WTC11 (cell line): ENCODE measurements around the gene EIF3F. TPM values are rescaled to one million over a fixed set of nuclear protein-coding genes. Genes with fewer than 3 reads are reported as not detected.

ENCODE experiments used
- ATAC-seq: fragments of 200-7000 bp; cut with Tn5 transposase; 2 replicates; pipeline ENCODE4 v1.10.0; 2021; ENCODE audit warnings: mild to moderate bottlenecking, moderate library complexity
- Bru-seq: library from RNA; stranded (reverse); fragments of 400-500 nt; gene quantifications from one replicate; lab custom pipeline; 2021; lab: Mats Ljungman, UMichigan
- CTCF ChIA-PET: fragments of 300-600 bp; sonication (Branson Sonifier 250); formaldehyde crosslinking; loops from one replicate; lab custom pipeline; 2021; ENCODE audit warnings: antibody characterized with exemption; lab: Charles Lee
- POLR2A ChIA-PET: fragments of 350-600 bp; sonication (Branson Sonifier 250); formaldehyde crosslinking; loops from one replicate; lab custom pipeline; 2021; ENCODE audit warnings: antibody characterized with exemption; lab: Charles Lee
- DNase-seq: peaks from one replicate; pipeline ENCODE4 v3.0.0; 2021; ENCODE audit warnings: low spot score
- H3K27ac Mint-ChIP-seq: 2 replicates; pipeline ENCODE4 v1.8.0; 2021; ENCODE audit warnings: mixed read lengths
- H3K27me3 Mint-ChIP-seq: 2 replicates; pipeline ENCODE4 v1.8.0; 2021; ENCODE audit warnings: low read depth, mild to moderate bottlenecking, moderate library complexity, mixed read lengths
- H3K36me3 Mint-ChIP-seq: 2 replicates; pipeline ENCODE4 v1.8.0; 2021; ENCODE audit warnings: mixed read lengths
- H3K4me1 Mint-ChIP-seq: 2 replicates; pipeline ENCODE4 v1.8.0; 2022; ENCODE audit warnings: mixed read lengths
- H3K4me3 Mint-ChIP-seq: 2 replicates; pipeline ENCODE4 v1.8.0; 2021; ENCODE audit warnings: mild to moderate bottlenecking, moderate library complexity, mixed read lengths
- H3K9me3 Mint-ChIP-seq: 2 replicates; pipeline ENCODE4 v1.8.0; 2021; ENCODE audit warnings: mixed read lengths
- ARID4B ChIP-seq: sonication (generic); formaldehyde crosslinking; IDR thresholded peaks from 2 replicates; pipeline ENCODE4 v1.8.0; 2023; ENCODE audit warnings: missing genetic modification reagents, mild to moderate bottlenecking, borderline replicate concordance
- ATF1 ChIP-seq: sonication (generic); formaldehyde crosslinking; IDR thresholded peaks from 2 replicates; pipeline ENCODE4 v1.8.1; 2023; ENCODE audit warnings: mild to moderate bottlenecking, moderate library complexity, missing genetic modification reagents
- E2F1 ChIP-seq: sonication (generic); formaldehyde crosslinking; IDR thresholded peaks from 2 replicates; pipeline ENCODE4 v1.8.0; 2022; ENCODE audit warnings: mild to moderate bottlenecking, missing genetic modification reagents
- EMX1 ChIP-seq: fragments of 250-450 bp; sonication (Bioruptor Pico); IDR thresholded peaks from 2 replicates; pipeline ENCODE4 v1.8.0; 2021; ENCODE audit warnings: mild to moderate bottlenecking
- GABPB1 ChIP-seq: sonication (generic); formaldehyde crosslinking; IDR thresholded peaks from 2 replicates; pipeline ENCODE4 v1.8.1; 2023; ENCODE audit warnings: mild to moderate bottlenecking, missing genetic modification reagents
- GRHL2 ChIP-seq: fragments of 250-450 bp; sonication (Bioruptor Pico); IDR thresholded peaks from 2 replicates; pipeline ENCODE4 v1.8.0; 2022; ENCODE audit warnings: mild to moderate bottlenecking, moderate library complexity; ENCODE audit not compliant: insufficient replicate concordance, severe bottlenecking
- HMGA2 ChIP-seq: fragments of 250-450 bp; sonication (Bioruptor Pico); IDR thresholded peaks from 2 replicates; pipeline ENCODE4 v1.4.0; 2021; ENCODE audit warnings: mild to moderate bottlenecking, moderate library complexity
- NFATC4 ChIP-seq: fragments of 250-450 bp; sonication (Bioruptor Pico); IDR thresholded peaks from 2 replicates; pipeline ENCODE4 v1.9.0; 2021; ENCODE audit warnings: mild to moderate bottlenecking
- NFE2L1 ChIP-seq: sonication (generic); formaldehyde crosslinking; IDR thresholded peaks from 2 replicates; pipeline ENCODE4 v1.8.1; 2023; ENCODE audit warnings: missing genetic modification reagents
- NFYB ChIP-seq: sonication (generic); formaldehyde crosslinking; conservative IDR thresholded peaks from 2 replicates; pipeline ENCODE4 v1.8.0; 2022; ENCODE audit warnings: low read depth, missing genetic modification reagents
- NR3C1 ChIP-seq: sonication (generic); formaldehyde crosslinking; conservative IDR thresholded peaks from 2 replicates; pipeline ENCODE4 v1.8.1; 2023; ENCODE audit warnings: low read depth, mild to moderate bottlenecking, missing genetic modification reagents
- OVOL2 ChIP-seq: fragments of 250-450 bp; sonication (Bioruptor Pico); IDR thresholded peaks from 2 replicates; pipeline ENCODE4 v1.9.0; 2021; ENCODE audit warnings: mild to moderate bottlenecking, borderline replicate concordance
- RELA ChIP-seq: sonication (generic); formaldehyde crosslinking; IDR thresholded peaks from 2 replicates; pipeline ENCODE4 v1.8.1; 2022; ENCODE audit warnings: missing genetic modification reagents, mild to moderate bottlenecking, borderline replicate concordance
- SMAD3 ChIP-seq: sonication (generic); formaldehyde crosslinking; IDR thresholded peaks from 2 replicates; pipeline ENCODE4 v1.8.0; 2022; ENCODE audit warnings: missing genetic modification reagents, mild to moderate bottlenecking, borderline replicate concordance
- SMAD4 ChIP-seq: sonication (generic); formaldehyde crosslinking; IDR thresholded peaks from 2 replicates; pipeline ENCODE4 v1.8.0; 2022; ENCODE audit warnings: mild to moderate bottlenecking, missing genetic modification reagents
- TCF7 ChIP-seq: sonication (generic); formaldehyde crosslinking; IDR thresholded peaks from 2 replicates; pipeline ENCODE4 v1.8.0; 2022; ENCODE audit warnings: mild to moderate bottlenecking, low read depth, missing genetic modification reagents, moderate library complexity
- USF1 ChIP-seq: sonication (generic); formaldehyde crosslinking; IDR thresholded peaks from 2 replicates; pipeline ENCODE4 v1.8.0; 2022; ENCODE audit warnings: mild to moderate bottlenecking, missing genetic modification reagents
- ZBTB21 ChIP-seq: sonication (generic); formaldehyde crosslinking; IDR thresholded peaks from 2 replicates; pipeline ENCODE4 v1.8.1; 2023; ENCODE audit warnings: mild to moderate bottlenecking, missing genetic modification reagents, borderline replicate concordance
- ZNF121 ChIP-seq: sonication (generic); formaldehyde crosslinking; IDR thresholded peaks from 2 replicates; pipeline ENCODE4 v1.8.0; 2023; ENCODE audit warnings: missing genetic modification reagents
- ZNF138 ChIP-seq: sonication (generic); formaldehyde crosslinking; conservative IDR thresholded peaks from 2 replicates; pipeline ENCODE4 v1.8.1; 2022; ENCODE audit warnings: mild to moderate bottlenecking, moderate library complexity, missing genetic modification reagents
- ZNF219 ChIP-seq: sonication (generic); formaldehyde crosslinking; IDR thresholded peaks from 2 replicates; pipeline ENCODE4 v1.8.0; 2023; ENCODE audit warnings: missing genetic modification reagents, mild to moderate bottlenecking, borderline replicate concordance
- ZNF281 ChIP-seq: sonication (generic); formaldehyde crosslinking; IDR thresholded peaks from 2 replicates; pipeline ENCODE4 v1.8.0; 2023; ENCODE audit warnings: mild to moderate bottlenecking, missing genetic modification reagents
- ZNF396 ChIP-seq: fragments of 250-450 bp; sonication (Bioruptor Pico); IDR thresholded peaks from 2 replicates; pipeline ENCODE4 v1.8.0; 2021; ENCODE audit warnings: mild to moderate bottlenecking, moderate library complexity, borderline replicate concordance
- ZNF423 ChIP-seq: fragments of 250-450 bp; sonication (Bioruptor Pico); IDR thresholded peaks from 2 replicates; pipeline ENCODE4 v2.1.2; 2022; ENCODE audit warnings: mild to moderate bottlenecking, moderate library complexity
- long read RNA-seq, 3 experiments: library from RNA in 1 of 3; library from capped mRNA in 1 of 3; library from polyadenylated mRNA in 1 of 3; unstranded in 2 of 3; stranded (forward) in 1 of 3; transcript quantifications; one replicate each; pipeline ENCODE4 v2.0.0, GENCODE V29; 2021
- total RNA-seq: library from RNA; stranded (reverse); gene quantifications from 3 replicates; pipeline ENCODE4 v1.2.3, GENCODE V29; 2021

EIF3F gene
- total RNA-seq (356 to 379 TPM (median 378 TPM) in 3 replicates), Bru-seq, nascent RNA (percentile 87 among the genes with signal in this experiment)
- long read RNA-seq, experiment 1, transcript EIF3F-201 (8 exons, 1,254 nt): major isoform, 538 of 567 reads
- long read RNA-seq, experiment 1, partial matches to known transcripts: 4 of 567 reads
- long read RNA-seq, experiment 1, other reads (novel, unspliced or antisense): 21 of 567 reads
- long read RNA-seq, experiment 2, transcript EIF3F-201 (8 exons, 1,254 nt): major isoform, 523 of 626 reads
- long read RNA-seq, experiment 2, partial matches to known transcripts: 50 of 626 reads
- long read RNA-seq, experiment 2, other reads (novel, unspliced or antisense): 51 of 626 reads
- long read RNA-seq, experiment 3, transcript EIF3F-201 (8 exons, 1,254 nt): major isoform, 437 of 455 reads
- long read RNA-seq, experiment 3, partial matches to known transcripts: 2 of 455 reads
- long read RNA-seq, experiment 3, other reads (novel, unspliced or antisense): 16 of 455 reads

GRCh38 chr11:7986768-7987559, at the start of gene EIF3F:
Gene EIF3F, plus strand, starts transcription at chr11:7987337. Its CDS starts 16 bp downstream, at chr11:7987353.
- DNase-seq (peak; percentile 87), ATAC-seq (peak; percentile 97)
- Mint-ChIP-seq H3K9me3 (peaks cover 10% of the 10 kb centered on the region), H3K36me3 (peaks cover 30% of the 10 kb centered on the region), H3K27ac (peak within 1 kb of the TSS; percentile 97), H3K4me3 (peak within 1 kb of the TSS; percentile 100), H3K27me3 (no peaks in the 10 kb centered on the region), H3K4me1 (peaks cover 22% of the 10 kb centered on the region)
- ChIA-PET CTCF (interaction anchor here (0.6 to 2.5 kb wide), 39 partner anchors 9 to 319 kb away, joined by 3 to 138 read pairs (median 4); partner anchors contain the start of gene NLRP10), POLR2A (interaction anchor here (0.6 to 2.3 kb wide), 14 partner anchors 8 to 1658 kb away, joined by 3 to 22 read pairs (median 4); partner anchors contain the start of gene NLRP10)
- TF ChIP-seq TCF7 (CRISPR knock-in tag): no peak
- TF ChIP-seq GRHL2 (CRISPR knock-in tag): no peak
- peak; percentile 81 for TF ChIP-seq NFYB (CRISPR knock-in tag)
- no peak for TF ChIP-seq ZNF423 (CRISPR knock-in tag)
- no peak for TF ChIP-seq ZNF138 (CRISPR knock-in tag)
- no peak for TF ChIP-seq ZNF281
- TF ChIP-seq ZBTB21 (CRISPR knock-in tag): no peak
- TF ChIP-seq NFATC4 (CRISPR knock-in tag): no peak
- no peak for TF ChIP-seq ZNF121 (CRISPR knock-in tag)
- TF ChIP-seq ZNF219 (CRISPR knock-in tag): no peak
- no peak for TF ChIP-seq SMAD4
- TF ChIP-seq ARID4B: no peak
- TF ChIP-seq RELA: no peak
- no peak for TF ChIP-seq ATF1 (CRISPR knock-in tag)
- no peak for TF ChIP-seq ZNF396 (CRISPR knock-in tag)
- no peak for TF ChIP-seq E2F1 (CRISPR knock-in tag)
- peak; percentile 96 for TF ChIP-seq USF1 (CRISPR knock-in tag)
- no peak for TF ChIP-seq OVOL2 (CRISPR knock-in tag)
- TF ChIP-seq NFE2L1 (CRISPR knock-in tag): no peak
- TF ChIP-seq NR3C1 (CRISPR knock-in tag): no peak
- TF ChIP-seq SMAD3: peak; percentile 64; the same call in 1 of the 2 replicates
- no peak for TF ChIP-seq EMX1 (CRISPR knock-in tag)
- no peak for TF ChIP-seq HMGA2 (CRISPR knock-in tag)
- TF ChIP-seq GABPB1 (CRISPR knock-in tag): peak; percentile 60
